A549 (cell line): Measurements from ENCODE around the gene EHF. TPM values are rescaled to one million over a fixed set of nuclear protein-coding genes. Genes with fewer than 3 reads are reported as not detected.

ENCODE experiments used
- CBX2 ChIP-seq: fragments of 200-600 bp; sonication (generic); IDR thresholded peaks from 2 replicates; pipeline ENCODE4 v1.6.1; 2016; ENCODE audit warnings: low read depth, mild to moderate bottlenecking, borderline replicate concordance
- EHF ChIP-seq: fragments of 250-450 bp; sonication (Bioruptor Pico); IDR thresholded peaks from 2 replicates; pipeline ENCODE4 v1.5.0; 2020; ENCODE audit warnings: mild to moderate bottlenecking
- EP300 ChIP-seq, 2 experiments: fragments of >200 bp; sonication (Bioruptor Twin); formaldehyde crosslinking; IDR thresholded peaks; 2 replicates in 1 of 2; 3 replicates in 1 of 2; pipeline ENCODE4 v1.6.1; 2016 to 2017
- ESRRA ChIP-seq: fragments of 150-350 bp; IDR thresholded peaks from 2 replicates; pipeline ENCODE4 v1.6.1; 2014; ENCODE audit warnings: mild to moderate bottlenecking, low read length, borderline replicate concordance
- FOSL2 ChIP-seq, 2 experiments: fragments of 450-650 bp in 1 of 2; fragments of >200 bp in 1 of 2; sonication (Bioruptor Twin) in 1 of 2; formaldehyde crosslinking; IDR thresholded peaks; 2 replicates each; pipeline versions ENCODE4 v1.5.0 to v1.6.1; 2016 to 2020; ENCODE audit warnings: mild to moderate bottlenecking in 1 of 2, moderate library complexity in 1 of 2
- FOXS1 ChIP-seq: fragments of 250-450 bp; sonication (Bioruptor Pico); IDR thresholded peaks from 2 replicates; pipeline ENCODE4 v1.5.0; 2020; ENCODE audit warnings: mild to moderate bottlenecking, moderate library complexity
- GATA3 ChIP-seq: IDR thresholded peaks from 2 replicates; pipeline ENCODE4 v1.6.1; 2012; ENCODE audit warnings: borderline replicate concordance
- HEYL ChIP-seq: fragments of 250-450 bp; sonication (Bioruptor Pico); IDR thresholded peaks from 2 replicates; pipeline ENCODE4 v1.8.0; 2021; ENCODE audit warnings: mild to moderate bottlenecking, moderate library complexity
- JUN ChIP-seq, 2 experiments: fragments of >200 bp; sonication (Bioruptor Twin); formaldehyde crosslinking; IDR thresholded peaks; 2 replicates in 1 of 2; 3 replicates in 1 of 2; pipeline ENCODE4 v1.6.1; 2016 to 2017
- JUNB ChIP-seq: fragments of >200 bp; sonication (Bioruptor Twin); formaldehyde crosslinking; IDR thresholded peaks from 2 replicates; pipeline ENCODE4 v1.6.1; 2016
- MAZ ChIP-seq: fragments of 150-350 bp; IDR thresholded peaks from 2 replicates; pipeline ENCODE4 v1.6.1; 2014; ENCODE audit warnings: antibody characterized with exemption, low read depth, low read length, borderline replicate concordance
- MYC ChIP-seq: IDR thresholded peaks from 2 replicates; pipeline ENCODE4 v1.6.1; 2012; ENCODE audit warnings: mild to moderate bottlenecking, inconsistent platforms, low read length, improper control_type of control experiment, borderline replicate concordance
- NFE2L2 ChIP-seq: fragments of 150-350 bp; conservative IDR thresholded peaks from 2 replicates; pipeline ENCODE4 v1.6.1; 2014; ENCODE audit warnings: low read length
- POLR2A ChIP-seq: IDR thresholded peaks from 2 replicates; pipeline ENCODE4 v1.6.1; 2012; ENCODE audit warnings: mild to moderate bottlenecking, low read length
- POLR2AphosphoS2 ChIP-seq: conservative IDR thresholded peaks from 2 replicates; pipeline ENCODE4 v1.6.1; 2012; ENCODE audit warnings: low read length, improper control_type of control experiment, inconsistent platforms
- RCOR1 ChIP-seq: fragments of 150-350 bp; IDR thresholded peaks from 2 replicates; pipeline ENCODE4 v1.6.1; 2014; ENCODE audit warnings: antibody characterized with exemption, low read length, low read depth
- RFX5 ChIP-seq: fragments of 450-650 bp; IDR thresholded peaks from 2 replicates; pipeline ENCODE4 v1.7.1; 2014; ENCODE audit warnings: antibody characterized with exemption, mild to moderate bottlenecking, moderate library complexity
- SREBF2 ChIP-seq: fragments of 450-650 bp; IDR thresholded peaks from 2 replicates; pipeline ENCODE4 v1.6.1; 2014; ENCODE audit warnings: mild to moderate bottlenecking, moderate library complexity
- TP53 ChIP-seq: fragments of 250-450 bp; sonication (Bioruptor Pico); IDR thresholded peaks from 2 replicates; pipeline ENCODE4 v1.5.0; 2021; ENCODE audit warnings: mild to moderate bottlenecking, moderate library complexity
- ZC3H11A ChIP-seq: fragments of 450-650 bp; IDR thresholded peaks from 2 replicates; pipeline ENCODE4 v1.6.1; 2014; ENCODE audit warnings: antibody characterized with exemption, mild to moderate bottlenecking
- ZFP36 ChIP-seq: fragments of 450-650 bp; IDR thresholded peaks from 2 replicates; pipeline ENCODE4 v1.6.1; 2014; ENCODE audit warnings: borderline replicate concordance; ENCODE audit not compliant: partially characterized antibody
- ZNF302 ChIP-seq: fragments of 250-450 bp; sonication (Bioruptor Pico); IDR thresholded peaks from 2 replicates; pipeline ENCODE4 v1.9.0; 2021; ENCODE audit warnings: inconsistent platforms, mild to moderate bottlenecking, moderate library complexity
- polyA plus RNA-seq, 4 experiments: library from polyadenylated mRNA; depleted of rRNA in 3 of 4; stranded (reverse); fragments of >200 nt; fragmentation: RNase III in 1 of 4; extraction: RNeasy Plus Mini Kit Qiagen cat#74134 plus additional on column Dnase treatment in 1 of 4; gene quantifications; 2 replicates in 3 of 4; 3 replicates in 1 of 4; pipeline ENCODE4 v1.2.3, GENCODE V29; 2011 to 2017
- TF ChIP-seq, protein P1 (sequence below): fragments of >200 bp; sonication (Bioruptor Twin); formaldehyde crosslinking; IDR thresholded peaks from 3 replicates; pipeline ENCODE4 v1.5.1; 2016
- TF ChIP-seq, protein P2 (sequence below): fragments of 150-350 bp; IDR thresholded peaks from 2 replicates; pipeline ENCODE4 v1.6.1; 2014; ENCODE audit warnings: low read depth, mild to moderate bottlenecking, low read length
- TF ChIP-seq, protein P3 (sequence below): fragments of 250-450 bp; sonication (Bioruptor Pico); IDR thresholded peaks from 2 replicates; pipeline ENCODE4 v1.5.0; 2021; ENCODE audit warnings: mild to moderate bottlenecking, moderate library complexity, borderline replicate concordance
- TF ChIP-seq, protein P4 (sequence below): fragments of >200 bp; sonication (Bioruptor Twin); formaldehyde crosslinking; IDR thresholded peaks from 3 replicates; pipeline ENCODE4 v1.6.1; 2016
- TF ChIP-seq, protein P5 (sequence below): IDR thresholded peaks from 2 replicates; pipeline ENCODE4 v1.6.1; 2012; ENCODE audit warnings: low read depth, borderline replicate concordance
- TF ChIP-seq, protein P6 (sequence below): IDR thresholded peaks from 2 replicates; pipeline ENCODE4 v1.6.1; 2012

The EHF gene
- polyA plus RNA-seq, 2 of the 4 experiments (the other 2 are of a cell fraction) = 5.4 to 7.8 TPM

DNA sequence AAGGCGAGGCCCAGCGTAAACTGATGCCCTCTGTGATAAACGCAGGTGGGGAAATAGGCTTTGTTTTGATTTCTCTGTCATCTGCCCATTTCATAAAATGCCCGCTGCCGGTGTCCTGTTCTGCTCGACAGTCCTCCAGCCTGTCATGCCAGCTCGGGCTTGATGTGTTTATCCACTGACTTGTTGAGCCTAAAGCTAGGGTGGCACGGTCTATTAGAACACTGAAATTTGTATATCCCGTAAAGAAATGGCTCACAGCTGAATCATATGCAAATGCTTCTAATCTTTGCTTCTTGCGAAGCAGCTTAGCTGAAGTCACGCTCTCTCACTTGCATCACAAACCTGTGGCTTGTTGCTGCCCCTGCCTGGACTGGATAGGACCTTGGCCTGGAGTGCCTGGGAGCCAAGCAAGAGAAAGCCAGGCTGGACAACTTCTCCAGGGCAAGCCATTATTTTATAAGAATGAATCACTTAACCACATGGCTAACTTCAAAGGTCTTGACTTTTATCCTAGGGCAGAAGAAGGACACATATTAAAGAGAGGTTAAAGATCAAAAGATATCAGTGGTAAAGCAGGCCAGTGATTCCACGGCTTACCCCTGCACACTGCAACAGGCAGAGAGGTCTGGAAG lies 33.1 kb downstream of the EHF start (continued):
- TF ChIP-seq, protein P1, sequence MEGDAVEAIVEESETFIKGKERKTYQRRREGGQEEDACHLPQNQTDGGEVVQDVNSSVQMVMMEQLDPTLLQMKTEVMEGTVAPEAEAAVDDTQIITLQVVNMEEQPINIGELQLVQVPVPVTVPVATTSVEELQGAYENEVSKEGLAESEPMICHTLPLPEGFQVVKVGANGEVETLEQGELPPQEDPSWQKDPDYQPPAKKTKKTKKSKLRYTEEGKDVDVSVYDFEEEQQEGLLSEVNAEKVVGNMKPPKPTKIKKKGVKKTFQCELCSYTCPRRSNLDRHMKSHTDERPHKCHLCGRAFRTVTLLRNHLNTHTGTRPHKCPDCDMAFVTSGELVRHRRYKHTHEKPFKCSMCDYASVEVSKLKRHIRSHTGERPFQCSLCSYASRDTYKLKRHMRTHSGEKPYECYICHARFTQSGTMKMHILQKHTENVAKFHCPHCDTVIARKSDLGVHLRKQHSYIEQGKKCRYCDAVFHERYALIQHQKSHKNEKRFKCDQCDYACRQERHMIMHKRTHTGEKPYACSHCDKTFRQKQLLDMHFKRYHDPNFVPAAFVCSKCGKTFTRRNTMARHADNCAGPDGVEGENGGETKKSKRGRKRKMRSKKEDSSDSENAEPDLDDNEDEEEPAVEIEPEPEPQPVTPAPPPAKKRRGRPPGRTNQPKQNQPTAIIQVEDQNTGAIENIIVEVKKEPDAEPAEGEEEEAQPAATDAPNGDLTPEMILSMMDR = peak; percentile 48
- TF ChIP-seq MAZ = no peak
- peak; percentile 39; the same call in 1 of the 2 replicates for TF ChIP-seq MYC
- no peak for TF ChIP-seq ZNF302 (CRISPR knock-in tag)
- TF ChIP-seq, protein P2, sequence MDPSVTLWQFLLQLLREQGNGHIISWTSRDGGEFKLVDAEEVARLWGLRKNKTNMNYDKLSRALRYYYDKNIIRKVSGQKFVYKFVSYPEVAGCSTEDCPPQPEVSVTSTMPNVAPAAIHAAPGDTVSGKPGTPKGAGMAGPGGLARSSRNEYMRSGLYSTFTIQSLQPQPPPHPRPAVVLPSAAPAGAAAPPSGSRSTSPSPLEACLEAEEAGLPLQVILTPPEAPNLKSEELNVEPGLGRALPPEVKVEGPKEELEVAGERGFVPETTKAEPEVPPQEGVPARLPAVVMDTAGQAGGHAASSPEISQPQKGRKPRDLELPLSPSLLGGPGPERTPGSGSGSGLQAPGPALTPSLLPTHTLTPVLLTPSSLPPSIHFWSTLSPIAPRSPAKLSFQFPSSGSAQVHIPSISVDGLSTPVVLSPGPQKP = no peak
- peak; percentile 93 for TF ChIP-seq ESRRA
- peak; percentile 89 to 95 for TF ChIP-seq EP300 (IDR thresholded peaks at IDR 0.05)
- 0 out of 2 replicates have a peak, but pooled peaks have one; percentile 34 for TF ChIP-seq EHF (CRISPR knock-in tag)
- TF ChIP-seq ZC3H11A = no peak
- TF ChIP-seq, protein P3, sequence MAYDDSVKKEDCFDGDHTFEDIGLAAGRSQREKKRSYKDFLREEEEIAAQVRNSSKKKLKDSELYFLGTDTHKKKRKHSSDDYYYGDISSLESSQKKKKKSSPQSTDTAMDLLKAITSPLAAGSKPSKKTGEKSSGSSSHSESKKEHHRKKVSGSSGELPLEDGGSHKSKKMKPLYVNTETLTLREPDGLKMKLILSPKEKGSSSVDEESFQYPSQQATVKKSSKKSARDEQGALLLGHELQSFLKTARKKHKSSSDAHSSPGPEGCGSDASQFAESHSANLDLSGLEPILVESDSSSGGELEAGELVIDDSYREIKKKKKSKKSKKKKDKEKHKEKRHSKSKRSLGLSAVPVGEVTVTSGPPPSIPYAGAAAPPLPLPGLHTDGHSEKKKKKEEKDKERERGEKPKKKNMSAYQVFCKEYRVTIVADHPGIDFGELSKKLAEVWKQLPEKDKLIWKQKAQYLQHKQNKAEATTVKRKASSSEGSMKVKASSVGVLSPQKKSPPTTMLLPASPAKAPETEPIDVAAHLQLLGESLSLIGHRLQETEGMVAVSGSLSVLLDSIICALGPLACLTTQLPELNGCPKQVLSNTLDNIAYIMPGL (CRISPR knock-in tag) = no peak
- TF ChIP-seq RFX5 = no peak
- TF ChIP-seq POLR2AphosphoS2 = no peak
- peak; percentile 82 to 93; a peak in 4 of 5 replicates for TF ChIP-seq JUN (IDR thresholded peaks at IDR 0.05)
- TF ChIP-seq, protein P4, sequence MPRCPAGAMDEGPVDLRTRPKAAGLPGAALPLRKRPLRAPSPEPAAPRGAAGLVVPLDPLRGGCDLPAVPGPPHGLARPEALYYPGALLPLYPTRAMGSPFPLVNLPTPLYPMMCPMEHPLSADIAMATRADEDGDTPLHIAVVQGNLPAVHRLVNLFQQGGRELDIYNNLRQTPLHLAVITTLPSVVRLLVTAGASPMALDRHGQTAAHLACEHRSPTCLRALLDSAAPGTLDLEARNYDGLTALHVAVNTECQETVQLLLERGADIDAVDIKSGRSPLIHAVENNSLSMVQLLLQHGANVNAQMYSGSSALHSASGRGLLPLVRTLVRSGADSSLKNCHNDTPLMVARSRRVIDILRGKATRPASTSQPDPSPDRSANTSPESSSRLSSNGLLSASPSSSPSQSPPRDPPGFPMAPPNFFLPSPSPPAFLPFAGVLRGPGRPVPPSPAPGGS = peak; percentile 70; the same call in 2 of the 3 replicates
- TF ChIP-seq JUNB = peak; percentile 95
- no peak for TF ChIP-seq SREBF2
- no peak for TF ChIP-seq CBX2
- TF ChIP-seq TP53 (CRISPR knock-in tag) = no peak
- TF ChIP-seq, protein P5, sequence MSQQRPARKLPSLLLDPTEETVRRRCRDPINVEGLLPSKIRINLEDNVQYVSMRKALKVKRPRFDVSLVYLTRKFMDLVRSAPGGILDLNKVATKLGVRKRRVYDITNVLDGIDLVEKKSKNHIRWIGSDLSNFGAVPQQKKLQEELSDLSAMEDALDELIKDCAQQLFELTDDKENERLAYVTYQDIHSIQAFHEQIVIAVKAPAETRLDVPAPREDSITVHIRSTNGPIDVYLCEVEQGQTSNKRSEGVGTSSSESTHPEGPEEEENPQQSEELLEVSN = no peak
- no peak for TF ChIP-seq RCOR1
- TF ChIP-seq FOSL2 (IDR thresholded peaks at IDR 0.05) = peak; percentile 96
- TF ChIP-seq FOSL2 (CRISPR knock-in tag; IDR thresholded peaks at IDR 0.05) = peak; percentile 93
- TF ChIP-seq GATA3 = peak; percentile 90
- no peak for TF ChIP-seq FOXS1 (CRISPR knock-in tag)
- TF ChIP-seq HEYL = no peak
- TF ChIP-seq NFE2L2 = no peak
- no peak for TF ChIP-seq POLR2A
- TF ChIP-seq, protein P6, sequence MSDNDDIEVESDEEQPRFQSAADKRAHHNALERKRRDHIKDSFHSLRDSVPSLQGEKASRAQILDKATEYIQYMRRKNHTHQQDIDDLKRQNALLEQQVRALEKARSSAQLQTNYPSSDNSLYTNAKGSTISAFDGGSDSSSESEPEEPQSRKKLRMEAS = peak; percentile 88
- no peak for TF ChIP-seq ZFP36
